Right lobe of liver (tissue), 6 donors: Measurements from ENCODE around the gene CLPTM1L. TPM values are rescaled to one million over a fixed set of nuclear protein-coding genes. Genes with fewer than 3 reads are reported as not detected.
"Not testable (repeated sequence)": the region's sequence is repeated elsewhere in the genome, so short reads cannot be mapped to it uniquely, and the experiment has no call there.

Experiments
- ATAC-seq, 4 donors: fragments of 200-7000 bp; cut with Tn5 transposase; one replicate each; pipeline ENCODE4 v1.9.1; 2020; ENCODE audit warnings: mild to moderate bottlenecking in 4 of 4, moderate library complexity in 4 of 4
- DNase-seq, 3 donors: peaks; one replicate each; pipeline ENCODE4 v3.0.0-alpha.2; 2020
- H3K27ac ChIP-seq, 3 donors: fragments of 200-600 bp; one replicate each; pipeline ENCODE4 v1.8.0; 2022
- H3K27me3 ChIP-seq, 2 donors: fragments of 200-600 bp; one replicate each; pipeline ENCODE4 v1.8.0; 2022
- H3K36me3 ChIP-seq, 4 donors: fragments of 200-600 bp; sonication (generic) in 1 of 4; one replicate each; pipeline versions ENCODE4 v1.5.1 to v1.8.0; 2017 to 2022; ENCODE audit warnings: control low read depth in 1 of 4
- H3K4me1 ChIP-seq, 4 donors: fragments of 200-600 bp; sonication (generic) in 1 of 4; one replicate each; pipeline versions ENCODE4 v1.5.1 to v1.8.0; 2017 to 2022; ENCODE audit warnings: control low read depth in 1 of 4
- H3K4me3 ChIP-seq, 3 donors: fragments of 200-600 bp; one replicate each; pipeline ENCODE4 v1.8.0; 2022
- H3K9me3 ChIP-seq, 4 donors: fragments of 200-600 bp; sonication (generic) in 1 of 4; one replicate each; pipeline versions ENCODE4 v1.5.1 to v1.8.0; 2017 to 2022; ENCODE audit warnings: control low read depth in 1 of 4
- CTCF ChIP-seq, 4 donors: fragments of 200-600 bp in 3 of 4; fragments of 450-650 bp in 1 of 4; IDR thresholded peaks; one replicate each; pipeline versions ENCODE4 v1.5.1 to v1.8.0; 2016 to 2022; ENCODE audit warnings: antibody characterized with exemption in 4 of 4, mild to moderate bottlenecking in 2 of 4
- POLR2A ChIP-seq: fragments of 450-650 bp; IDR thresholded peaks from one replicate; pipeline ENCODE4 v1.6.1; 2017; ENCODE audit warnings: antibody characterized with exemption, mild to moderate bottlenecking
- WGBS: methylation state at CpG from one replicate; pipeline ENCODE4 v1.1.6; 2018; ENCODE audit warnings: low coverage, low lambda C conversion rate; ENCODE audit not compliant: insufficient coverage; ENCODE audit errors: missing lambda C conversion rate; 5-methylcytosine and 5-hydroxymethylcytosine counted together
- intact Hi-C, 2 donors: fragments of 100-400 bp; cut with DNase I; formaldehyde crosslinking; loops; one replicate each; pipeline versions ENCODE4 v1.11.2 to v1.14.1; 2022
- total RNA-seq, 6 experiments: library from RNA; depleted of rRNA in 2 of 6; stranded (reverse); fragments of >200 nt in 2 of 6; fragmentation: NEBNext Ultra II Directional in 3 of 6; extraction: Animal tissue kit (Norgen Biotek cat#: 25700) in 3 of 6; gene quantifications; one replicate each; pipeline versions ENCODE4 v1.1.0 to v1.2.4, GENCODE V29; 2016 to 2023
- donor health status: DM: no; HTN: yes; CAD: no.
- donor health status: DM: no; HTN: no; CAD: no.
- donor health status: DM: no; HTN: no; CAD: no.
- donor health status: DM: no; HTN: yes; CAD: no.
- donor health status: DM: no; HTN: yes; CAD: no.

Gene CLPTM1L
- total RNA-seq, 6 experiments from 2014 or later, result 63.8 to 155 (median 128) TPM

- Histone ChIP-seq H3K36me3 (no peaks in the 10 kb centered on the region), H3K27ac (no peak overlapping the region), H3K4me1 (no peaks in the 10 kb centered on the region), H3K27me3 (no peaks in the 10 kb centered on the region), H3K4me3 (no peak overlapping the region), H3K9me3 (no peaks in the 10 kb centered on the region)
- ATAC-seq, result no peak
- intact Hi-C loops, result no loop called here
- no peak for TF ChIP-seq POLR2A
- no peak for TF ChIP-seq CTCF (IDR thresholded peaks at IDR 0.05)
- WGBS, result 90% methylated on average over 3 of the region's 20 CpGs
- DNase-seq, result no peak
These were observed 68.0 kb downstream of the CLPTM1L start for GRCh38 chr5:1276930-1277329.

GRCh38 chr5:1275397-1276391 lies 69.2 kb downstream of the CLPTM1L start:
- H3K36me3 ChIP-seq, H3K4me1 ChIP-seq, H3K9me3 ChIP-seq, DNase-seq, H3K27ac ChIP-seq, intact Hi-C loops, H3K4me3 ChIP-seq, H3K27me3 ChIP-seq, ATAC-seq: not testable (repeated sequence)
- WGBS, result 58% methylated on average over 9 of the region's 10 CpGs

- 58% methylated on average over 5 of the region's 16 CpGs for WGBS
- no peak for ATAC-seq
- no peak for TF ChIP-seq CTCF (IDR thresholded peaks at IDR 0.05)
- TF ChIP-seq POLR2A, result no peak
These were observed 70.4 kb downstream of the CLPTM1L start for GRCh38 chr5:1274471-1274870.

GRCh38 chr5:1273745-1274144 lies 71.2 kb downstream of the CLPTM1L start:
- DNase-seq (no peak), ATAC-seq (no peak)
- Histone ChIP-seq H3K27ac (no peak overlapping the region), H3K4me3 (no peak overlapping the region), H3K36me3 (no peaks in the 10 kb centered on the region), H3K4me1 (no peaks in the 10 kb centered on the region), H3K9me3 (no peaks in the 10 kb centered on the region), H3K27me3 (no peaks in the 10 kb centered on the region)
- intact Hi-C loops, result no loop called here
- 100% methylated on average over 2 of the region's 20 CpGs for WGBS
- no peak for TF ChIP-seq POLR2A
- no peak for TF ChIP-seq CTCF (IDR thresholded peaks at IDR 0.05)

More at GRCh38 chr5:1274471-1274870, 70.4 kb downstream of the CLPTM1L start:
- H3K9me3 ChIP-seq, result no peaks in the 10 kb centered on the region
- no peak overlapping the region for H3K27ac ChIP-seq
- no peaks in the 10 kb centered on the region for H3K36me3 ChIP-seq
- intact Hi-C loops, result no loop called here
- H3K4me3 ChIP-seq, result no peak overlapping the region
- no peaks in the 10 kb centered on the region for H3K27me3 ChIP-seq
- no peaks in the 10 kb centered on the region for H3K4me1 ChIP-seq
- DNase-seq, result no peak

GRCh38 chr5:1272201-1272600 lies 72.7 kb downstream of the CLPTM1L start:
- no peak for TF ChIP-seq CTCF (IDR thresholded peaks at IDR 0.05)
- TF ChIP-seq POLR2A, result no peak
- H3K4me3 ChIP-seq, result no peak overlapping the region
- no peaks in the 10 kb centered on the region for H3K36me3 ChIP-seq
- ATAC-seq, result no peak
- no peak overlapping the region for H3K27ac ChIP-seq
- DNase-seq, result no peak
- intact Hi-C loops, result no loop called here
- H3K4me1 ChIP-seq, result no peaks in the 10 kb centered on the region
- no peaks in the 10 kb centered on the region for H3K27me3 ChIP-seq
- no peaks in the 10 kb centered on the region for H3K9me3 ChIP-seq
- no CpG with 5 or more reads among the region's 21 CpGs for WGBS
